PC-3 (cell line): ENCODE measurements around the gene ZCCHC24. TPM values are rescaled to one million over a fixed set of nuclear protein-coding genes. Genes with fewer than 3 reads are reported as not detected.

Source experiments
- ATAC-seq: fragments of 200-7000 bp; cut with Tn5 transposase; 2 replicates; pipeline ENCODE4 v1.9.1; 2020; ENCODE audit warnings: mild to moderate bottlenecking, moderate library complexity
- BruUV-seq: library from RNA; stranded (reverse); fragments of 400-500 nt; replicated peaks from 2 replicates; lab custom pipeline; 2021; lab: Mats Ljungman, UMichigan
- CTCF ChIA-PET: fragments of 300-600 bp; sonication (Branson Sonifier 250); formaldehyde crosslinking; loops from one replicate; lab custom pipeline; 2022; ENCODE audit warnings: antibody characterized with exemption; lab: Charles Lee
- POLR2A ChIA-PET: fragments of 300-600 bp; sonication (Branson Sonifier 250); formaldehyde crosslinking; loops from one replicate; lab custom pipeline; 2022; ENCODE audit warnings: antibody characterized with exemption; ENCODE audit not compliant: unreplicated experiment; lab: Charles Lee
- DNase-seq: peaks from one replicate; pipeline ENCODE4 v3.0.0-alpha.2; 2015
- H2AFZ ChIP-seq: fragments of 300-600 bp; sonication (generic); 2 replicates; pipeline ENCODE4 v1.6.0; 2016; ENCODE audit warnings: antibody characterized with exemption, low read length
- H3F3A ChIP-seq: fragments of 300-600 bp; sonication (generic); one replicate; pipeline ENCODE4 v1.6.0; 2017; ENCODE audit warnings: antibody characterized with exemption, low read length, control low read depth, mild to moderate bottlenecking; ENCODE audit not compliant: unreplicated experiment
- H3K27ac ChIP-seq: fragments of 300-600 bp; sonication (generic); 2 replicates; pipeline ENCODE4 v1.5.1; 2016; ENCODE audit warnings: mild to moderate bottlenecking, low read length
- H3K27me3 ChIP-seq: fragments of 300-600 bp; sonication (generic); 2 replicates; pipeline ENCODE4 v1.6.1; 2016; ENCODE audit warnings: low read length, mixed read lengths
- H3K36me3 ChIP-seq: fragments of 300-600 bp; sonication (generic); 2 replicates; pipeline ENCODE4 v1.6.1; 2016; ENCODE audit warnings: low read depth, mixed run types, low read length, mixed read lengths
- H3K4me1 ChIP-seq: fragments of 300-600 bp; sonication (generic); 2 replicates; pipeline ENCODE4 v1.5.1; 2016; ENCODE audit warnings: low read length; ENCODE audit not compliant: insufficient read depth
- H3K4me2 ChIP-seq: fragments of 300-600 bp; sonication (generic); 2 replicates; pipeline ENCODE4 v1.6.0; 2016; ENCODE audit warnings: low read length
- H3K4me3 ChIP-seq: fragments of 300-600 bp; sonication (generic); 2 replicates; pipeline ENCODE4 v1.5.1; 2016; ENCODE audit warnings: mild to moderate bottlenecking, low read length, mixed read lengths
- H3K79me2 ChIP-seq: fragments of 300-600 bp; sonication (generic); 2 replicates; pipeline ENCODE4 v1.6.1; 2017; ENCODE audit warnings: low read length, mixed read lengths
- H3K9ac ChIP-seq: fragments of 300-600 bp; sonication (generic); 2 replicates; pipeline ENCODE4 v1.6.0; 2016; ENCODE audit warnings: mild to moderate bottlenecking, low read length
- H3K9me2 ChIP-seq: fragments of 300-600 bp; sonication (generic); replicated peaks from 2 replicates; pipeline ENCODE4 v1.6.1; 2016; ENCODE audit warnings: mixed run types, low read length, mixed read lengths
- H3K9me3 ChIP-seq: fragments of 300-600 bp; sonication (generic); 2 replicates; pipeline ENCODE4 v1.6.1; 2016; ENCODE audit warnings: low read length, mixed read lengths
- H4K20me1 ChIP-seq: fragments of 300-600 bp; sonication (generic); 2 replicates; pipeline ENCODE4 v1.6.1; 2016; ENCODE audit warnings: low read length, mixed read lengths
- CTCF ChIP-seq: fragments of 300-600 bp; sonication (generic); conservative IDR thresholded peaks from 2 replicates; pipeline ENCODE4 v1.5.1; 2017; ENCODE audit warnings: antibody characterized with exemption, low read depth, mild to moderate bottlenecking, low read length
- EZH2 ChIP-seq: fragments of 300-600 bp; sonication (generic); IDR thresholded peaks from one replicate; pipeline ENCODE4 v1.6.1; 2017; ENCODE audit warnings: antibody characterized with exemption, mild to moderate bottlenecking, low read length; ENCODE audit not compliant: unreplicated experiment
- EZH2phosphoT487 ChIP-seq: fragments of 300-600 bp; sonication (generic); IDR thresholded peaks from 2 replicates; pipeline ENCODE4 v1.6.1; 2018; ENCODE audit warnings: mild to moderate bottlenecking, antibody characterized with exemption, low read length, borderline replicate concordance
- intact Hi-C: fragments of 100-400 bp; cut with micrococcal nuclease; formaldehyde crosslinking; loops from 2 replicates; pipeline ENCODE4 v1.9.0; 2023
- total RNA-seq: library from RNA; depleted of rRNA; stranded (reverse); fragments of >200 nt; gene quantifications from 2 replicates; pipeline ENCODE4 v1.2.3, GENCODE V29; 2014

The ZCCHC24 gene
- total RNA-seq, 1 experiment from 2014 or later, result 32.9 TPM

GRCh38 chr10:79410315-79411094, 34.9 kb downstream of the ZCCHC24 start:
- DNase-seq, result no peak
- CTCF ChIA-PET, result no interaction called here
- 0 out of 2 replicates have a peak, but pooled peaks cover 4% of the 10 kb centered on the region for H4K20me1 ChIP-seq

GRCh38 chr10:79409726-79410085, 35.7 kb downstream of the ZCCHC24 start:
- DNase-seq, result no peak
- Histone ChIP-seq H3K36me3 (no peaks in the 10 kb centered on the region; the same call in 1 of the 2 replicates), H3K9me3 (no peaks in the 10 kb centered on the region), H3K4me3 (no peak overlapping the region), H4K20me1 (0 out of 2 replicates have a peak, but pooled peaks cover 4% of the 10 kb centered on the region), H2AFZ (no peak overlapping the region), H3K9me2 (no peaks in the 10 kb centered on the region), H3K27me3 (no peaks in the 10 kb centered on the region), H3K9ac (no peak overlapping the region), H3K4me1 (peaks cover 27% of the 10 kb centered on the region), H3K4me2 (no peak overlapping the region), H3F3A (no peaks in the 10 kb centered on the region), H3K79me2 (no peaks in the 10 kb centered on the region), H3K27ac (no peak overlapping the region)
- ATAC-seq, result no peak
- intact Hi-C loops, result no loop called here
- POLR2A ChIA-PET, result interaction anchor here (0.7 kb wide), 1 partner anchor 87 kb away, joined by 3 read pairs; no protein-coding TSS in a partner anchor
- TF ChIP-seq CTCF (no peak), EZH2phosphoT487 (no peak), EZH2 (no peak)
- CTCF ChIA-PET, result no interaction called here
- BruUV-seq, result no TSS peak

More at GRCh38 chr10:79410315-79411094, 34.9 kb downstream of the ZCCHC24 start:
- Histone ChIP-seq H3K9me2 (no peaks in the 10 kb centered on the region), H3K4me1 (peaks cover 25% of the 10 kb centered on the region), H3K4me3 (no peak overlapping the region), H3K27me3 (no peaks in the 10 kb centered on the region), H3K27ac (no peak overlapping the region), H2AFZ (no peak overlapping the region), H3K4me2 (no peak overlapping the region), H3K9me3 (no peaks in the 10 kb centered on the region), H3K79me2 (no peaks in the 10 kb centered on the region), H3F3A (no peaks in the 10 kb centered on the region), H3K36me3 (no peaks in the 10 kb centered on the region; the same call in 1 of the 2 replicates), H3K9ac (no peak overlapping the region)
- no TSS peak for BruUV-seq
- POLR2A ChIA-PET, result no interaction called here
- no peak for TF ChIP-seq EZH2
- no peak for TF ChIP-seq EZH2phosphoT487
- TF ChIP-seq CTCF, result no peak
- intact Hi-C loops, result no loop called here
- ATAC-seq, result no peak
